Islet of Langerhans (tissue), 1 donor: ENCODE data around the gene ATR.
"Not testable (repeated sequence)": the region's sequence is repeated elsewhere in the genome, so short reads cannot be mapped to it uniquely, and the experiment has no call there.

Experiments used
- FAIRE-seq: peaks from one replicate; lab custom pipeline; 2011; peaks lifted over from hg19 to GRCh38; lab: Jason Lieb, UNC

ATR gene

DNA sequence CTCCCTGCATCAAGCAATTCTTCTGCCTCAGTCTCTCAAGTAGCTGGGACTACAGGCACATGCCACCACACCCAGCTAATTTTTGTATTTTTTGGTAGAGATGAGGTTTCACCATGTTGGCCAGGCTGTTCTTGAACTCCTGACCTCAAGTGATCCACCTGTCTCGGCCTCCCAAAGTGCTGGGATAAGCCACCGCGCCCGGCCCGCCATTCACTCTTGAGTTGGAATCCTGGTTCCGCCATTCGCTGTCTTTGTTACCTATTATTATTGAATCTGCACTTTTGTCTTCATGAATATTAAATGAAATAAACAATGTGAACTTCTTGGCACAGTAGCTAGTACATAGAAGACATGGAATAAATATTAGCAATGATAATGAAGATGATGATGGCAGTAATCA lies 13.7 kb upstream of the ATR start:
- FAIRE-seq = not testable (repeated sequence)

DNA sequence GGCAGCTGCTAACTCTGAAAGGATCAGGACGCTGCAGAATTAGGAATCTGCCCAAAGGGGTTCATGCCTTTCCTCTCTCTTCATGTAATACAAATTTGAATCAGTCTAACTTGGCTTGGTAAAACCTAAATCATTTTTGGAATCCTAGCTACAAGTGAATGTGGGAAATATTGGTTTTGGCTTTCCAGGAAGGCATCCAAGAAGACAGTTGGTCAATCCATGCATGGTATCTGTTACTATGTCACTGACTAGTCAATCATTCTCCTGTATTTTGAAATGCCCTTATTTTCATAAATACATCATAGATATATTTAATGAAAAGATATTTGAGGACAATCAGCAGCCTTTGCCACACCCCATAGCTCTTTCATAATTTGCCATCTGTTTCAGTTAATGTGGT lies 10.2 kb upstream of the ATR start:
- FAIRE-seq = no peak

DNA sequence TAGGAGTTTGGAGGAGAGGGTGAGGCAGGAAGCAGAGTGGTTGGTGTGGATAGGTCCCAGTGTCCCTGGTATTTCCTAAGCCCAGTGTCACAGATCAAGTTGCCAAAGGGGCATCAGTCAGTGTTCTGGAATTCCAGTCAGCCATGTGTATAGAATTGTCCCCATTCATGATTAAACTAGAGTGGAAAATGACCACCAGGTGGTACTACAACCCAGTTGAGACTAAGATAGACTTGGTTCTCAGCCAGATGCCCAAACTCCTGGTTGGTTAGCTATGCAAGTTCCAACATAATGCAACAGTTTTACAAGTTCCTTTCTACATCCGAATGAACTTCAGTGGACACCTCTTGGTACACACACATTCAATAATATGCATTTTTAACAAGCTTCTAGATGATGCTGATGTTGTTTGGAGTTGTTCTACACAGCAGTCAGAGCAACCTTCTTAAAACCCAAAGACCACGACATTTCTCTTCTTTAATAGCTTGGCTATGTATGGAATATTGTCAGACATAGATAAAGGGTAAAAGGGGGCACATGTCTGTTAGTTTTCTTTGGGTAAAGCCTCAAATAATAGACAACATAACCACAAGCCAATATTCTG lies 8.4 kb upstream of the ATR start:
- FAIRE-seq = peak; percentile 95

DNA sequence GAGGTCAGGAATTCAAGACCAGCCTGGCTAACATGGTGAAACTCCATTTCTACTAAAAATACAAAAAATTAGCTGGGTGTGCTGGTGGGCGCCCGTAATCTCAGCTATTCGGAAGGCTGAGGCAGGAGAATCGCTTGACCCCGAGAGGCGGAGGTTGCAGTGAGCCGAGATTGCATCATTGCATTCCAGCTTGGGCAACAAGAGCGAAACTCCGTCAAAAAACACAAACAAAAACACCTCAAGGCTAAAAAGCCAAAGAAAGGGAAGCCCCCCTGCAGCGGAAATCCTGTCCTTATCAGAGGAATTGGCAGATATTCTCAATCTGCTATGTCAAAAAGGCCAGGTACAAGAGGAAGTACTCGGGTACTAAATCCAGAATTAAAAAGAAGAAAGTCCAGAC lies 2.5 kb upstream of the ATR start:
- not testable (repeated sequence) for FAIRE-seq

DNA sequence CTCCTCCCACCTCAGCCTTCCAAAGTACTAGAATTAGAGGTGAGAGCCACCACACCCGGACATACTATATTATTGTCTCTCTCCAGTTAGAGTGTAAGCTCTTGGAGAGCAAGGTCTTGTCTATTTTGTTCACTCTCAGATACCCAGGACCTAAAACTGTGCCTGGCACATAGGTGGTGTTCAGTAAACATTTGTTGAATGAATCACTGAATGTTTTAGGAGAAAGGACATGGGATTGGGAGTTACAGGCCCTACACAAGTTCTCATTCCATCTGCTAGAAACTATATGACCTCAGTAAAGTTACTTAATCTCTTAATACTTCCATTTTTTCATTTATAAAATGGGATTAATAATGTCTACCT lies 1.5 kb upstream of the ATR start:
- no peak for FAIRE-seq

DNA sequence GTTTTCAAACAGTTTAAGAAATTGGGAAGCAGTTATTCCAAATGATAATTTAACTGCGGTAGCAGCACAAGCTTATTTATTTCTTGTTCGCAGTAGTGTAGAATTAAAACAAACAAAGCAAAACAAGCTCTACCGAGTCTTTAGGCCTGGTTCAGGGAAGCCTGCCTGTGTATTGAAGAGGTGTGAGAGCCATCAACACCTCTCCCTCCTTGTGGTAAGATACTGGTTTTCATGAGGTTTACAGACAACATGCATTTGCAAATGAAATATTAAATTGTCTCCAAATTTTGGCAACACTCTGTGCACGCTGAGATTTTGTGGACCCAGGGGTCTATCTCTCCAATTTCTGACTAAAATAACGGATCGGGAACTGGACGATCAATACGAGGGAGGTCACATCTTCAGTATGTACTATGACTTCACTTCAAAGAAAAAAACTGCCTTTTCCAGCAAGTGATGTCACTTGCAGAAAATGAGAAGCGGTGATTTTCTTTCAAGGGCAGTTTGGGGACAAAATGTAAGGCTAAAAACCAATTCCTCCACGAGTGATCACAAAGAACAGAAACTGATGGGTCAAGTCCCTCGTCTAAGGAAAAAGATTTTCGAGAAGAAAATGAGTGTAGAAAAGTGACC lies 721 bp downstream of the ATR start:
- FAIRE-seq = no peak

DNA sequence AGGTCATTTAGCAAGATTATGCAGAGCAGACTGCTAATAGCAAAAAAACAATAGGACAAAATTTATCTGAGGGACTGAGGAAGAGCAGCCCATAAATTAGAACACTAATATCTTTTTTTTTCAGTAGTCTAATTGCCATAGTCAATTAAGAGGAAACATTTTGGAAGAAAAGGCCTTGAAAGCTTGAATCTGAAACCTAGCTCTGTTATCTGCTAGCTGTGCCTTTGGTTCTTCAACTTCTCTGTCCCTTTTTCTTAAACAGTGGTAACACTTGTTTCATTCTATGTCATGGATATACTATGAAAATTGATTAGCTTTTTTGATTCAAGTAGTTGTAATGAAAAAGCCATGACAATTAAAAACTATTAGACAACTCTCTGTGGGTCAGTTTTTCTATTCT lies 1.7 kb downstream of the ATR start:
- no peak for FAIRE-seq

DNA sequence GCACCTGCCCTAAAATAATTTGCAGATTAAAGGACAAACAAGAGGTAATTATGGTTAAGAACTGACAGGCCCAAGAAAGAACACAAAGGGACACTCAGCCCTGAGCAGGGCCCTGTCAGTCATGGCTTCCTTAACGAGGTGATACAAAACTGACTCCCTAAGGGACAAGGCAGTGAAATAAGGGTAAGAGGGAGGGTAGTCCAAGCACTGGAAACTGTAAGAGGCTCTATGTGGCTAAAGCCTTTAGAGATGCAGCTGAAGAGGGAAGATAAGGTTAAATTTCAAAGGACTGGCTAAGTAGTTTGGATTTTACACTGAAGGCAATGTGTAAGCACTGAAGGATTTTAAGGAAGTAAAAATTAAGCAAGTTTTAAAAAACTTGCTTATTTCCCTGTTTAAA lies 3.9 kb downstream of the ATR start:
- no peak for FAIRE-seq

DNA sequence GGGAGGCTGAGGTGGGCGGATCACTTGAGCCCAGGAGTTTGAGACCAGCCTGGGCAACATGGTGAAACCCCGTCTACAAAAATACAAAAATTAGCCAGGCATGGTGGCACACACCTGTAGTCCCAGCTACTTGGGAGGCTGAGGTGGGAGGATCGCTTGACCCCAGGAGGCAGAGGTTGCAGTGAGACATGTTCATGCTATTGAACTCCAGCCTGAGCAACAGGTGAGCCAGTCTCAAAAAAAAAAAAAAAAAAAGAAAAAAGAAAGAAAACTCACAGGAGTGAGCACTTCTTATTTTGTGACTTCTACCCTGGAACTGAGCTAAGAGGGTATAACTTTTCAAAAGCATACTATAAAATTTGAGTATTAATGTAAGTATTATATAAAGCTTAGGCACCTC lies 4.3 kb downstream of the ATR start:
- not testable (repeated sequence) for FAIRE-seq

DNA sequence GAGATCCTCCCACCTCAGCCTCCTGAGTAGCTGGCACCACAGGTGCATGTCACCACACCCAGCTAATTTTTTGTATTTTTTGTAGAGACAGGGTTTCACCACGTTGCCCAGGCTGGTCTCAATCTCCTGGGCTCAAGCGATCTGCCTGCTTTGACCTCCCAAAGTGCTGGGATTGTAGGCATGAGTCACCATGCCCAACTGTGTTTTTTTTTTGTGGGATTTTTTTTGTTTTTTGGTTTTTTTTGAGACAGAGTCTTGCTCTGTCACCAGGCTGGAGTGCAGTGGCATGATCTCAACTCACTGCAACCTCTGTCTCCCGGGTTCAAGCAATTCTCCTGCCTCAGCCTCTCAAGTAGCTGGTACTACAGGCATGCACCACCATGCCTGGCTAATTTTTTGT lies 9.1 kb downstream of the ATR start:
- not testable (repeated sequence) for FAIRE-seq

DNA sequence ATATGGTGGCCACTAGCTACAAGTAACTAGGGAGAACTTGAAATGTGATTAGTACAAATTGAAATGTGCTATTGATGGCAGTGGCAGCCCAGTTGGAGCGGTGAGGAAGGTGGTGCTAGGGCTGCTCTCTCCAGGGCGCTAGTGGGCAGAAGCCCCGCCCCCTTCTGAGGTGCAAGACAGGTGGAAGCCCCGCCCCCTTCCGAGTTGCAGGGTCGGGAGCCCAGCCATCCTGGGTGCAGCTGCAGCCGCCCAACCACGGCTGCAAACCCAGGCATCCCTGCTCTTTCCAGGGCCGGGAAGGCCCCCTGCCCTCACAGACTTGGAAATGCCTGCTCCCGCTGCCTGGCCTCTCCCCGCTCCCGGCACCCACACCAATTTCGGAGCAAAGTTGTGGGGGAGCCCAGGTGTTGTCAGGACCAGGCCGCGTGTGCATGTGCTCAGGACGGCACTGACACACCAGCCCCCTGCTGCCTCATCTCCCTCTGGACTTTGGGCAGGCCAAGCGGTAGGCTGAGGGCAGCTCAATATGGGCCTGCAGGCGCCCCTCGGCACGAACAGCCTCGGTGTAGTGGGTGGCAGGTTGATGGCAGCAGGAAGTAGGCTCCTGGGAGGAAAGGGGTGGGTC lies 10.0 kb downstream of the ATR start:
- no peak for FAIRE-seq

DNA sequence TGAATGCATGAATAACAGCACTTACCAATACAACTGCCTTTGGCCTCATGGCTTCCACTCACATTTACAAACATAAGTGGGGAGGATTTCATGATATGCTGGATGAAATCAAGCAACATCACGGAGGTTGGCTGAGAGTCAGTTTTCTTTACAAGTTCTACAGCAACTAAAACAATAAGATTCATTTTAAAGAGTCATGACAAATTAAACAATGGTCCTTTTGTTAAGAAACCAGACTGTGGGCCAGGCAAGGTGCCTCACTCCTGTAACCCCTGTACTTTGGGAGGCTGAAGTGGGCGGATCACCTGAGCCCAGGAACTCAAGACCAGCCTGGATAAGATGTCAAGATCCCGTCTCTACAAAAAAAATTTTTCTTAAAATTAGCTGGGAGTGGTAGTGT lies 12.4 kb downstream of the ATR start:
- FAIRE-seq = peak; percentile 27

DNA sequence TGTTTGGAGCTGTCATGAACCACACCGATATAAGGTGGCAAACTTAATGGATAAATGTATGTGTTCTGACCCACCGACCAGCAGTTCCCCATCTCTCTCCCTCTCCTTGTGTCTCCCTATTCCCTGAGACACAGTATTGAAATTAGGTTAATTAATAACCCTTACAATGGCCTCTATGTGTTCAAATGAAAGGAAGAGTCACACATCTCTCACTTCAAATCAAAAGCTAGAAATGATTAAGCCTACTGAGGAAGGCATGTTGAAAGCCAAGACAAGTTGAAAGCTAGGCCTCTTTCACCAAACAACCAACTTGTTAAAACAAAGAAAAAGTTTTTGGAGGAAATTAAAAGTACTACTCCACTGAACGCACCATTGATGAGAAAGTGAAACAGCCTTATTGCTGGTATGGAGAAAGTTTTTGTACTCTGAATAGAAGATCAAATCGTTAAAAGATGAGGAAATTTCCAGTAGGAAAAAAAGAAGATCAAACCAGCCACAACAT lies 15.0 kb downstream of the ATR start:
- FAIRE-seq = no peak

DNA sequence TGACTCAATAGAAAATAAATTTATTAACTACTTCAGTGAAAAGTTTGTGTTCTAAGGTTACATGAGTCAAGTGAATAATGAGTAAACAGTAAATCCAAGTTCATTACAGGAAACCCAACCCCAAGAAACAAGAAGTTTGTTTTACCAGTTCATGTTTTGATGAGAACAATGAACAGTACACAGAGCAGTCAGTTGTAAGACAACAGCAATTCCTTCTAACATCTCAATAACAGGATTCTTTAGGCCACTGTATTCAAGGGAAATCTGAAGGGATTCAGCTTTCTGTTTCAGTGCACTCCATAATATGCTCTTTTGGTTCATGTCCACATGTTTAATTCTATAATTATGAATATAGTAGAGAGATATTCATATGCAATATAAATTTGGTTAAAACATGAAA lies 18.4 kb downstream of the ATR start:
- FAIRE-seq = no peak

DNA sequence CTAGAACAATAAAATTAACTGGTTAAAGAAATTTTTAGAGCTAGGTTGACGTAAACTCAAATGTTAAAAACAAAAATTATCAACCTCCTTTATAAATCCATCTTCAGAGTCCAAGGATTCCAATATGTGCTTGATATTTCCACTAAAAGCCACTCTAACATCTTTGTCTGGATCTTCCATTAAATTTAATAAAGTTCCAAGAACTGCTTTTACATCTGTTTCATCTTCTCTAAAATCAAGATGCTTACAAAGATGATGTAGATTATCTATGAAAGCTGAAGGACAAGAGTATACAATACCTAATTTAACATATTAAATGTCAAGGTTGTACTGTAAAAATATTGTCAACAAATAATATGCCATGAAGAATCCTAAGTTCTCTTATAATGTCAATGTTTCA lies 24.8 kb downstream of the ATR start:
- FAIRE-seq = no peak

DNA sequence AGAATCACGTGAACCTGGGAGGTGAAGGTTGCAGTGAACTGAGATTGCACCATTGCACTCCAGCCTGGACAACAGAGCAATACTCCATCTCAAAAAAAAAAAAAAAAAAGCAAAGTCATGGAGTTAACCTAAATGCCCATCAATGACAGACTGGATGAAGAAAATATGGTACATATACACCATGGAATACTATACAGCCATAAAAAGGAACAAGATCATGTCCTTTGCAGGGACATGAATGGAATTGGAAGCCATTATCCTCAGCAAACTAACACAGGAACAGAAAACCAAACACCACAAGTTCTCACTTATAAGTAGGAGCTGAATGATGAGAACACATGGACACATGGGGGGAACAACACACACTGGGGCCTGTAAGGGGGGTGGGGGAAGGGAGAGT lies 26.0 kb downstream of the ATR start:
- FAIRE-seq = not testable (repeated sequence)

DNA sequence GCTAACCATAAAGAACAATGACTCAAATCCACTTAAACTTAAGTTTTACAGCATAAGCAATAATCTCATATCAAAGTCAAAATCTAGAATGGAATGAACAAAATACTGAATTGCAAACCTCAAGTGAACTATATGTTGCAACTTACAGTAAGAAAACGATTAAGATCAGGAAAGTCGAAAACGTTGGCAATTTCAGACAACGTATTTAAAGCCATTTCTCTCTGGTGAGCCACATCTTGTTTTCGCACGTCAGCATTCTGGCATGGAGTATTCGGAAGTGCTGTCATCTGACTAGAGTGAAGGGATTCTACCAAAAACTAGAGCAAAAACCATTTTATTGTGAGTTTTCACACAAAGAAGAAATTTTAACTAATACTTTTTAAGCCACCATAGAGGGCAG lies 28.5 kb downstream of the ATR start:
- FAIRE-seq = no peak

DNA sequence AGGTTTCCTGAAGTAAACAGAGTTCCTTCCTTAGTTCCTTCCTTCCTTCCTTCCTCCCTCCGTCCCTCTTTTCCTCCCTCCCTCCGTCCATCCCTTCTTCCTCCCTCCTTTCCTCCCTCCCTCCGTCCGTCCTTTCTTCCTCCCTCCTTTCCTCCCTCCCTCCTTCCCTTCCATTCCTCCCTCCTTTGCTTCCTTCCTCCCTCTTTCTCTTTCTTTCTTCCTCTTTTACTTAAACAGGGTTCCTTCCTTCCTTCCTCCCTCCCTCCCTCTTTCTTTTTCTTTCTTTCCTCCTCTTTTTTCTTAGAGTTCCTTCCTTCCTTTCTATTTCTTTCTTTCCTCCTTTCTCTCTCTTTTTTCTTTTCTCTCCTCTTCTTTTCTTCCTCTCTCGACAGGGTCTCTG lies 35.2 kb downstream of the ATR start:
- FAIRE-seq = no peak

DNA sequence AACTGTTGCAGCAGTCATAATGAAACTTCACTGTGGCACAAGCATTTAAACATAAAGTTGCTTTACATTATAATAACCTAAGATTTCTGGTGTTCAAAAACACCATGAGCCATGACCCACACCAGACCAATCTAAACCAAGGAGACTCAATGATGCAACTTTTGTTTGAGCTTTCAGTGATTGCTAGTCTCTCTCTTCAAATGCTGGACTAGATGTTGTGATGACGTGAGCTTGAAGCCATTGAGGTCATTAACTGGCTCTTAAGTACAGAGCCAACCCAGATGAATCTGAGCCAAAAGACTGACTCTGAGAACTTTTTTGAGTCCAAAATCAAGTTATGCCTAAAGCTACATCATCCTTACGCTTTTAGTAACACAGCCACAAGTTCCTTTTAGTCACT lies 36.5 kb downstream of the ATR start:
- no peak for FAIRE-seq

DNA sequence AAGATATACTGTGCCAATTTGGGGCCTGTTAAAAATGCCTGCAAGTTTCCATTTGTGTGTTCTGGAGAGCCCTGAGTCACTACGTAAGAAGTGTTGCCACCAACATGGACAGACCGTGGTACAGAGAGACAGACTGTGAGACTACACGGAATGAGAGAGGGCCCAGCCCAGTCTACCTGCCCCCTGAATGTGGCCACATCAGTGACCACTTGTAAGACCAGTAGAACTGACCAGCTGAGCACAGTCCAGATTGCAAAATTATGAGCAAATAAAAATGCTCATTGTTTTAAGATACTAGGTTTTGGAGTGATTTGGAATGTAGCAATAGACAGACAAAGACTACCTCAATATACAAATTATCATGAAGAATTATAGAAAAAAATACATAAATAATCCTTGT lies 42.0 kb downstream of the ATR start:
- FAIRE-seq = no peak

DNA sequence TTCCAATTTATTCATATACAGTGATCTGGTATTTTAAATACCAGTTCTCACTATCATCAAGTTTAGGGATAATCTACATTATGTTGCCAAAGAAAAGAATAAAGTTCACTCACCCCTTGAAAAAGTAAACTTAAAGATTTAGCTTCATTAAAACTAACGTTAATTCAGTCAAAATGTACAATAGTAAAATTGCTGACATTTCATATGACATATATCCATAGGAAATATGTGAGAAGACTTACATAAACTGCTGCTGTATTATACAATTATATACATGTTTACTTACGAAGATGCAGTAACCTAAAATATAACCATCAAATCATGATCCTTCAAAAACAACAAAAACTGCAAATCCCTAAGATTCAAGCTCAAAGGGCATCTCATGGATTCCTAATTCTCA lies 44.0 kb downstream of the ATR start:
- FAIRE-seq = no peak

DNA sequence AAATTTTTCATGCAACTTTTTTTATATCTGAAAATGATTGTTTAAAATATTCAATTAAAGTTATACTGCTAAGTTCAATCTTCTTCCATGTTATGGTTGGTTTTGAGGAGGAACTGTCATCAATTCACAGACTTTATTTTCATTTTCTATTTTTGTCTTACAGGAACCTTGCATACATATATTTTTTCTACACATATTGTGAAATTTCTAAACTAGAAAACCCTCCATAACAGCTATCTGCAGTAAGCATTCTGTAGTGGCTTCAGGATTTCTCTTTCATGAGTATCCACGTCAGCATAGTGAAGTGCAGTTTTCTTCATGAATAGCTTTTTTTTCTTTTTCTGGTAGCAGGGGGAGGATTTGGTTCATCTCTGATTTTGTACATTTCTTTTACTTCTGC lies 48.2 kb downstream of the ATR start:
- no peak for FAIRE-seq

DNA sequence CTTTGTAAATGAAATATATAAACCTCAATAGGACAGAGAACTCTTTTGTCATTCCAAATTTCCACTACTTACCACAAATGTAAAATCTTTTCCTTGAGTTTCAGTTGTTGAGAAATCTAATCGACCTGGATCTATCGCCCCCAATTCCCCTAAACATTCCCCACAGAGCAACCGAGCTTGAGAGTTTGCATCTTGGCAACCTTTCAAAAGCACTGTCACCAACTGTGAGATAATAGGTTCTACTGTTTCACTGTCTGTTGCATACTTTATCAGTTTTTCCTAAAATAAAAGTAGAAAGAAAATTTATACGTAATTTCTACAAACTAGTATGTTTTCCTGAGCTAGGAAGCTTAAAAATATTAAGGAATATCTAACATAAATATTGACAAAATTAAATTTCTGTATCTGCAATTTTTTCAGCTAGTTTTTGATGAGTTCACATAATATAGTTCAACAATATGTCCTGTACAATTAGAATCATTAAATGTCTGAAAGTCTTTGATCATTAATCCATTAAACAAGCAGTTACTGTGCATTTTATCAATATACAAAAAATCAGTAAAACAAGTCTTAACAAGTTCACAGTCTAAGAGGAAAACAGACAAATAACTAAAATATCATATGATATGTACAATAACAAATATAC lies 54.5 kb downstream of the ATR start:
- peak; percentile 58 for FAIRE-seq

DNA sequence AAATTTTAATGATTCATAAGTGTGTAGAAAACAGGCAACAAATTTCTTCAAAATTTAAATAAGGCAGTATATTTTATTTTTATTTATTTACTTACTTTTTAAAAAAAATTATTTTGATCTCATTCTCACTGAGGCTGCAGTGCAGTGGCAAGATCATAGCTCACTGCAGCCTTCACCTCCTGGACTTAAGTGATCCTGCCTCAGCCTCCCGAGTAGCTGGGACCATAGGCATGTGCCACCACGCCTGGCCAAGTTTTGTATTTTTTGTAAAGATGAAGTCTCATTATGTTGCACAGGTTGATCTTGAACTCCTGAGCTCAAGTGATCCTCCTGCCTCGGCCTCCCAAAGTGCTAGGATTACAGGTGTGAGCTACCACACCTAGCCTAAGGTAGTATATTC lies 69.5 kb downstream of the ATR start:
- FAIRE-seq = peak; percentile 72
